Activated CD8-positive, alpha-beta memory T cell treated with anti-CD3 and anti-CD28 coated beads for 36 hours (primary cell): ENCODE results near the gene FGF23. TPM values are rescaled to one million over a fixed set of nuclear protein-coding genes. Genes with fewer than 3 reads are reported as not detected.

Source experiments
- CTCF ChIA-PET: fragments of 350-600 bp; sonication (Branson Sonifier 250); formaldehyde crosslinking; loops from one replicate; lab custom pipeline; 2021; ENCODE audit warnings: antibody characterized with exemption; lab: Charles Lee
- POLR2A ChIA-PET: fragments of 350-600 bp; sonication (Branson Sonifier 250); formaldehyde crosslinking; loops from one replicate; lab custom pipeline; 2021; ENCODE audit warnings: antibody characterized with exemption; lab: Charles Lee
- total RNA-seq, 2 experiments: library from RNA; stranded (reverse); gene quantifications; one replicate each; pipeline ENCODE4 v1.2.3, GENCODE V29; 2021

The FGF23 gene
- total RNA-seq, 2 experiments from 2014 or later: not detected

- CTCF ChIA-PET: interaction anchor here (0.7 kb wide), 1 partner anchor 527 kb away, joined by 3 read pairs; no protein-coding TSS in a partner anchor
- POLR2A ChIA-PET: interaction anchor here (0.7 kb wide), 1 partner anchor 14 kb away, joined by 4 read pairs; no protein-coding TSS in a partner anchor
Observed at GRCh38 chr12:4323396-4323795, 56.1 kb downstream of the FGF23 start.

- ChIA-PET CTCF (interaction anchor here (1.3 kb wide), 1 partner anchor 294 kb away, joined by 3 read pairs; no protein-coding TSS in a partner anchor), POLR2A (interaction anchor here (0.6 to 0.7 kb wide), 2 partner anchors 9 to 13 kb away, joined by 4 read pairs; no protein-coding TSS in a partner anchor)
Observed at GRCh38 chr12:4322726-4323125, 56.8 kb downstream of the FGF23 start.

GRCh38 chr12:4320853-4321701 is 58.4 kb downstream of the FGF23 start, which contains the start of gene TIGAR:
TIGAR (plus strand) TSS chr12:4321213; CDS start chr12:4321272, 59 bp downstream.
- ChIA-PET CTCF (interaction anchor here (0.6 to 1.3 kb wide), 4 partner anchors 44 to 1652 kb away, joined by 3 read pairs; no protein-coding TSS in a partner anchor), POLR2A (no interaction called here)

- CTCF ChIA-PET: no interaction called here
- POLR2A ChIA-PET: no interaction called here
Observed at GRCh38 chr12:4320497-4320852, 59.0 kb downstream of the FGF23 start.

Other genes with a start within 250 kb of the FGF23 start
- gene CCND2, start 106.0 kb downstream of the FGF23 start, total RNA-seq: 100 to 1,000 TPM; 653 to 655 TPM
- gene TIGAR, start 58.5 kb downstream of the FGF23 start, total RNA-seq: 10 to 100 TPM; 18.9 to 20.2 TPM
- gene FGF6, start 66.1 kb upstream of the FGF23 start, total RNA-seq: not detected
- 10 to 100 TPM; 30.0 to 31.7 TPM for gene RAD51AP1, start 159.2 kb upstream of the FGF23 start, total RNA-seq
- 10 to 100 TPM; 29.2 to 31.2 TPM for gene DYRK4, start 182.5 kb upstream of the FGF23 start, total RNA-seq